BJ (cell line): Measurements from ENCODE around the gene ADCYAP1. TPM values are rescaled to one million over a fixed set of nuclear protein-coding genes. Genes with fewer than 3 reads are reported as not detected.

Experiments used
- CTCF ChIA-PET: fragments of 350-600 bp; formaldehyde crosslinking; extraction: SDS; loops from one replicate; lab custom pipeline; 2021; ENCODE audit warnings: antibody characterized with exemption, inconsistent platforms; lab: Yijun Ruan, JAX
- POLR2A ChIA-PET: fragments of 300-600 bp; sonication (Branson Sonifier 250); formaldehyde crosslinking; extraction: SDS; loops from one replicate; lab custom pipeline; 2021; ENCODE audit warnings: antibody characterized with exemption; lab: Charles Lee
- DNase-seq: peaks from one replicate; pipeline ENCODE4 v3.0.0-alpha.2; 2011; ENCODE audit warnings: low read depth
- H3K27me3 ChIP-seq: 2 replicates; pipeline ENCODE4 v1.6.0; 2011; ENCODE audit warnings: low read length; ENCODE audit not compliant: control insufficient read depth, insufficient read depth
- H3K36me3 ChIP-seq: 2 replicates; pipeline ENCODE4 v1.5.1; 2011; ENCODE audit warnings: low read length; ENCODE audit not compliant: control insufficient read depth, insufficient read depth
- H3K4me3 ChIP-seq: 2 replicates; pipeline ENCODE4 v1.5.1; 2011; ENCODE audit warnings: low read depth, mild to moderate bottlenecking, control low read depth, low read length
- CTCF ChIP-seq: IDR thresholded peaks from 2 replicates; pipeline ENCODE4 v1.5.1; 2011; ENCODE audit warnings: low read depth, mild to moderate bottlenecking, control low read depth, inconsistent platforms, low read length, moderate library complexity; ENCODE audit not compliant: insufficient read depth
- polyA plus RNA-seq: library from polyadenylated mRNA; depleted of rRNA; stranded (reverse); fragments of >200 nt; gene quantifications from 2 replicates; pipeline ENCODE4 v1.2.3, GENCODE V29; 2011

The ADCYAP1 gene
- polyA plus RNA-seq, 1 experiment, result 0.06 TPM

GRCh38 chr18:905948-906415, 1.3 kb downstream of the ADCYAP1 start:
- Histone ChIP-seq H3K4me3 (no peak overlapping the region), H3K36me3 (no peaks in the 10 kb centered on the region), H3K27me3 (peaks cover 53% of the 10 kb centered on the region)
- no peak for DNase-seq
- ChIA-PET POLR2A (no interaction called here), CTCF (no interaction called here)
- no peak for TF ChIP-seq CTCF

- no peaks in the 10 kb centered on the region for H3K36me3 ChIP-seq
- TF ChIP-seq CTCF, result no peak
- H3K4me3 ChIP-seq, result no peak overlapping the region
- POLR2A ChIA-PET, result no interaction called here
- CTCF ChIA-PET, result no interaction called here
- H3K27me3 ChIP-seq, result peaks cover 53% of the 10 kb centered on the region
- no peak for DNase-seq
Observed at GRCh38 chr18:906416-907114, 1.9 kb downstream of the ADCYAP1 start.

GRCh38 chr18:907115-907884, 2.6 kb downstream of the ADCYAP1 start:
- no peaks in the 10 kb centered on the region for H3K36me3 ChIP-seq
- TF ChIP-seq CTCF, result no peak
- H3K27me3 ChIP-seq, result peaks cover 53% of the 10 kb centered on the region
- H3K4me3 ChIP-seq, result no peak overlapping the region; the same call in 1 of the 2 replicates
- POLR2A ChIA-PET, result no interaction called here
- CTCF ChIA-PET, result interaction anchor here (0.6 to 0.7 kb wide), 2 partner anchors 1187 to 1189 kb away, joined by 3 read pairs; no protein-coding TSS in a partner anchor
- no peak for DNase-seq

GRCh38 chr18:907885-908757, 3.5 kb downstream of the ADCYAP1 start:
- no peak overlapping the region; the same call in 1 of the 2 replicates for H3K4me3 ChIP-seq
- ChIA-PET POLR2A (no interaction called here), CTCF (interaction anchor here (0.6 to 0.7 kb wide), 2 partner anchors 1186 to 1189 kb away, joined by 3 read pairs; no protein-coding TSS in a partner anchor)
- no peak for DNase-seq
- H3K27me3 ChIP-seq, result peaks cover 53% of the 10 kb centered on the region
- H3K36me3 ChIP-seq, result no peaks in the 10 kb centered on the region
- TF ChIP-seq CTCF, result no peak
